Measurements from ENCODE around the gene SLC8A1. TPM values are rescaled to one million over a fixed set of nuclear protein-coding genes. Genes with fewer than 3 reads are reported as not detected.
A peak's percentile ranks its signal among the peaks of the same experiment; 100 is the strongest.

The SLC8A1 gene
- total and polyA plus RNA-seq, 2 experiments from 2014 or later, result 103 to 682 TPM

- Histone ChIP-seq H3K9me3 (ENCODE audit: low read depth) (no peaks in the 10 kb centered on the region), H3K27ac (peak overlapping the region; percentile 49), H3K27me3 (no peaks in the 10 kb centered on the region), H3K4me1 (ENCODE audit: low read depth) (peaks cover 32% of the 10 kb centered on the region), H3K4me3 (no peak overlapping the region), H3K36me3 (no peaks in the 10 kb centered on the region)
- peak in 1 of 2 donors; percentile 58 for DNase-seq (ENCODE audit: low read depth in 1 of 2, low spot score in 1 of 2)
- TF ChIP-seq, protein P1, sequence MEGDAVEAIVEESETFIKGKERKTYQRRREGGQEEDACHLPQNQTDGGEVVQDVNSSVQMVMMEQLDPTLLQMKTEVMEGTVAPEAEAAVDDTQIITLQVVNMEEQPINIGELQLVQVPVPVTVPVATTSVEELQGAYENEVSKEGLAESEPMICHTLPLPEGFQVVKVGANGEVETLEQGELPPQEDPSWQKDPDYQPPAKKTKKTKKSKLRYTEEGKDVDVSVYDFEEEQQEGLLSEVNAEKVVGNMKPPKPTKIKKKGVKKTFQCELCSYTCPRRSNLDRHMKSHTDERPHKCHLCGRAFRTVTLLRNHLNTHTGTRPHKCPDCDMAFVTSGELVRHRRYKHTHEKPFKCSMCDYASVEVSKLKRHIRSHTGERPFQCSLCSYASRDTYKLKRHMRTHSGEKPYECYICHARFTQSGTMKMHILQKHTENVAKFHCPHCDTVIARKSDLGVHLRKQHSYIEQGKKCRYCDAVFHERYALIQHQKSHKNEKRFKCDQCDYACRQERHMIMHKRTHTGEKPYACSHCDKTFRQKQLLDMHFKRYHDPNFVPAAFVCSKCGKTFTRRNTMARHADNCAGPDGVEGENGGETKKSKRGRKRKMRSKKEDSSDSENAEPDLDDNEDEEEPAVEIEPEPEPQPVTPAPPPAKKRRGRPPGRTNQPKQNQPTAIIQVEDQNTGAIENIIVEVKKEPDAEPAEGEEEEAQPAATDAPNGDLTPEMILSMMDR (IDR thresholded peaks at IDR 0.05; ENCODE audit: low read depth, low read length), result no peak
Measured at GRCh38 chr2:40103590-40103989, 348.3 kb downstream of the SLC8A1 start.

DNA sequence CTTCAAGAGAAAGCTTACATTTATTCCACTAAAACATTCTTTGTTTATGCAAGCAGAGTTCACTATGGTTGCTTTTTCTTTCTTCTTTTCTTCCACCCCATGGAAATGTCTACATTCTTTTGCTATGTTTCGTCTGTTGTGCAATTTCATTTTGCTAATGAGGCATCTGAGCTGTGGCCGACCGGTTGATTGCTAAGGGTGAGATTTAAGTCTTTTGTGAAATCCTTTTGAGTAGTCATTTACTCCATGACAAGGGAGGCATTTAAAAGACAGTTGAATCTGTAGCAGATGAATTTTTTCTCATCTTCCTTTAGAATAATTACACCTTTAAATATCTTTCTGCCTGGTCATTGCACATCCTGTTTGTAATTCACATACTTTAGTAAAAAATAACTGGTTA, 348.7 kb downstream of the SLC8A1 start:
- Histone ChIP-seq H3K27ac (peak overlapping the region; percentile 49), H3K4me3 (no peak overlapping the region)

DNA sequence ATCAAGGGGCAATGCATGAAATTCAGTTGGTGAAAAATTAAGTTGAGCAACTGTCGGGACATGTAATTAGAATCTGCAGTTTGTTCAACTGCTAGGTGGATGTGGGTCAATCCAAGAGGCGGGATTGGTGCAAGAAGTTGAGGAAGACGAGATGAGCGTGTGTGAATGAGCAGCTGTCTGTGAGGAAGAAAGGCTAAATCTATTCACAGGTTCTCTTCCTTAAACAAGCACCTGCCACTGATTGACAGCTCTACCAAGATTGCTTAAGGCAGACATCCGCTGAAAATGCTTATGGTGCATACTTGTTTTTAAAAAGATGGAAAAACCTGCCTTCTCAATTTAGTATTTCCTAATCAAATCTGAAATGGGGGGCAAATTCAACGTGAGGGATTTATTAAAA, 349.4 kb downstream of the SLC8A1 start:
- no peaks in the 10 kb centered on the region for H3K27me3 ChIP-seq
- no peaks in the 10 kb centered on the region for H3K36me3 ChIP-seq
- TF ChIP-seq, protein P1 (IDR thresholded peaks at IDR 0.05; ENCODE audit: low read depth, low read length), result no peak
- H3K4me1 ChIP-seq (ENCODE audit: low read depth), result peaks cover 32% of the 10 kb centered on the region
- no peak overlapping the region for H3K27ac ChIP-seq
- no peaks in the 10 kb centered on the region for H3K9me3 ChIP-seq (ENCODE audit: low read depth)
- no peak overlapping the region for H3K4me3 ChIP-seq
- no peak for DNase-seq (ENCODE audit: low read depth in 1 of 2, low spot score in 1 of 2)

More for the DNA sequence above, 348.7 kb downstream of the SLC8A1 start:
- DNase-seq (ENCODE audit: low read depth in 1 of 2, low spot score in 1 of 2), result peak in 1 of 2 donors; percentile 80
- Histone ChIP-seq H3K27me3 (no peaks in the 10 kb centered on the region), H3K36me3 (no peaks in the 10 kb centered on the region), H3K4me1 (ENCODE audit: low read depth) (peaks cover 32% of the 10 kb centered on the region), H3K9me3 (ENCODE audit: low read depth) (no peaks in the 10 kb centered on the region)
- TF ChIP-seq, protein P1 (IDR thresholded peaks at IDR 0.05; ENCODE audit: low read depth, low read length), result no peak

- H3K36me3 ChIP-seq, result no peaks in the 10 kb centered on the region
- peak in 1 of 2 donors; percentile 38 for DNase-seq (ENCODE audit: low read depth in 1 of 2, low spot score in 1 of 2)
- H3K4me1 ChIP-seq (ENCODE audit: low read depth), result peaks cover 32% of the 10 kb centered on the region
- H3K27ac ChIP-seq, result peak overlapping the region; percentile 55
- no peak overlapping the region for H3K4me3 ChIP-seq
- H3K27me3 ChIP-seq, result no peaks in the 10 kb centered on the region
- TF ChIP-seq, protein P1 (IDR thresholded peaks at IDR 0.05; ENCODE audit: low read depth, low read length), result no peak
- H3K9me3 ChIP-seq (ENCODE audit: low read depth), result no peaks in the 10 kb centered on the region
Measured at GRCh38 chr2:40101131-40101575, 350.7 kb downstream of the SLC8A1 start.

- H3K27me3 ChIP-seq, result no peaks in the 10 kb centered on the region
- no peaks in the 10 kb centered on the region for H3K9me3 ChIP-seq (ENCODE audit: low read depth)
- TF ChIP-seq, protein P1 (IDR thresholded peaks at IDR 0.05; ENCODE audit: low read depth, low read length), result no peak
- H3K36me3 ChIP-seq, result no peaks in the 10 kb centered on the region
- H3K4me3 ChIP-seq, result no peak overlapping the region
- H3K27ac ChIP-seq, result peak overlapping the region; percentile 55
- H3K4me1 ChIP-seq (ENCODE audit: low read depth), result peaks cover 32% of the 10 kb centered on the region
- no peak for DNase-seq (ENCODE audit: low read depth in 1 of 2, low spot score in 1 of 2)
Measured at GRCh38 chr2:40100676-40101075, 351.2 kb downstream of the SLC8A1 start.
